ENCODE data around the gene RAB6B. TPM values are rescaled to one million over a fixed set of nuclear protein-coding genes. Genes with fewer than 3 reads are reported as not detected.
A peak's percentile ranks its signal among the peaks of the same experiment; 100 is the strongest.

Gene RAB6B
- total RNA-seq, 1 donor from 2014 or later: 5.2 TPM

- DNase-seq (ENCODE audit: low read depth): no peak
Observed at GRCh38 chr3:133894353-133895207, 1.1 kb downstream of the RAB6B start.

DNA sequence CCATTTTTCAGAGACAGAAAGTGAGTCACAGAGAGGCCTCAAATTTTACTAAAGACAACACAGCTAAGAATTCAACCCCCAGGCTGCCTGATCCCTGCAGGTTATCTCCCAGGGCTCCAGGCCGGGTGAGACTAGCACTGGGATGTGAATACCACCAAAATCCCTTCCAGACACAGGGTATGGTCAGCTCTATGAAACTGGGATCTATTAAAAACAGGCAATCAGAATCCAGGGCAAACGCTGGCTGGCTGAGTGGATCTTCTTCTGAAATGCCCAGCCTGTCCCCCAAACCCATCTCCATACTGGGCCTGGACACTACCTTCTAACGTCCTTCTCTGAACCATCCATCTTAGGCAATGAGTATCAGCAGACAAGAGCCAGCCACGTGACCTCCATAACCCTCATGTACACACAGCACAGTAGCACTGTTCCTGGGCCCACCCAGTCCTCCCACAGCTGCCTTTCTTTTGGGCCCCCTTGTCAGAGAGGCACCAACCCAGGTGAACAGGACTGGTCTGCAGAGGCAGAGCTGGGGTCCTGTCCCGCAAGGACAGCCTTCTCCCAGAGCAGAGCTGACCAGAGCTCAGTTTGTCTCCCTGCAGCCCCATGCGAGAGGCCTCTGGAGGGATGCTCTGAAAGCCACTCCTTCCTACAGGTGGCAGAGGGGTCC lies 1.9 kb downstream of the RAB6B start:
- DNase-seq (ENCODE audit: low read depth): no peak

DNA sequence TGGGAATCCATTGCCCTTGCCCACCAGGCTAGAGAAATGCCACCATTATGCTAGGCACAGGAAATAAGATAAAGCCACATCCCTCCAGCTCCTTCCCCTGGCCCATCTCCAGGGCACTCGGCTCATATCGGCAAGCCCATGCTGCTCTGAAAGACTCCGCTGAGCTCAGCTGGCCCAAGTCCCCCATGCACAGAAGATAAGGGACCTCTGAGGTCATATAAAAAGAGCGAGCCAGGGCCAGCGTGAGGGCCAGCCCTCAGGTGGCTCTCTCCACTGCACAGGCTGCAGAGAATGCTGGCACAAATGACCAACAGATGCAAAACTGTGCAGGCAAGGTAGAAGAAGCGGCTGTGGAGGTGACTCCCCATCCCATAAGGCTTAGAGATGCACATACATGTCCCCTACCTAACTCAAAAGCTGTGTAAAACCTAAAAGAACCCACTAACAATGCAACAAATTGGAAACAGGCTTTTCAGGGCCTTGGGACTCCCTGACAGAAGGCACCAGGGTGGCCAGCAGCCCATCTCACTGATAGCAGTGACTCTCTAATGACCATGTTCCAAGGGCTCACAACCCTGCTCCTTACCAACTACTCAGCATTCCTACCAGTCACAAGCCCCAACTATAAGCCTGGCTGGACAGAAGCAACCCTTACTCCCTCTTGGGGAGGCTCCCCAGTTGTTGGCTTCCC lies 3.0 kb downstream of the RAB6B start:
- DNase-seq (ENCODE audit: low read depth): no peak

DNA sequence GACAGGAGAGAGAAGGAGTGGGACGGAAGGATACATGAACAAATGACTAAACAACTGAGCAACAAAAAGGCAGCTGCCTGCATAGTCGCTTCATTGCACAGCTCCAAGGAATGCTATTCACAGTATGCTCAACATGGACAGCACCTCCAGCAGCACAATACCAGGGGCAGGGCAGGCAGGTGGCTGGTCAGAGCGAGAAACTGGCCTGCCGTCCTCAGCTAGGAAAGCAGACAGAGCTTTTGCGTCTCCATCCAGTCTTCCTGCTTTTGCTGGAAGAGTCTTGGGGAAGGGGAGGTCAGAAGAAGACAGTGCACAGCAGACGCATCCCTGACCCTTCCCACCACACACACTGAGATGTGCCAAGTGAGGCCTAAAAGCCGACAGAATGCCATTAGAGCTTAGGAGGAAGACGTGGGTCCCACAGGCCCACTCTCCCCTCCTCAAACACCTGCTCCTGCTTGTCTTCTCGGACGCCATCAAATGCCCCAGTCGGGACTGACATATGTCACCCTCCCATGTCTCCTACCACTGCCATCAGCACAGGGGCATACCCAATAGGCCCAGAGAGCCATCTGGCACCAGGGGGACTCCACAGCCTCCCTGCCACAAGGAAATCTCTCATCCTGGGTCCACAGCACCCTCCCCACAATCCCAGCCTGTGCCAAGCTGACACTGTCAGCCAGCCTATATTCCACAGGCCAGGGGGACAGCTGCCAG lies 3.9 kb downstream of the RAB6B start:
- DNase-seq (ENCODE audit: low read depth): no peak

DNA sequence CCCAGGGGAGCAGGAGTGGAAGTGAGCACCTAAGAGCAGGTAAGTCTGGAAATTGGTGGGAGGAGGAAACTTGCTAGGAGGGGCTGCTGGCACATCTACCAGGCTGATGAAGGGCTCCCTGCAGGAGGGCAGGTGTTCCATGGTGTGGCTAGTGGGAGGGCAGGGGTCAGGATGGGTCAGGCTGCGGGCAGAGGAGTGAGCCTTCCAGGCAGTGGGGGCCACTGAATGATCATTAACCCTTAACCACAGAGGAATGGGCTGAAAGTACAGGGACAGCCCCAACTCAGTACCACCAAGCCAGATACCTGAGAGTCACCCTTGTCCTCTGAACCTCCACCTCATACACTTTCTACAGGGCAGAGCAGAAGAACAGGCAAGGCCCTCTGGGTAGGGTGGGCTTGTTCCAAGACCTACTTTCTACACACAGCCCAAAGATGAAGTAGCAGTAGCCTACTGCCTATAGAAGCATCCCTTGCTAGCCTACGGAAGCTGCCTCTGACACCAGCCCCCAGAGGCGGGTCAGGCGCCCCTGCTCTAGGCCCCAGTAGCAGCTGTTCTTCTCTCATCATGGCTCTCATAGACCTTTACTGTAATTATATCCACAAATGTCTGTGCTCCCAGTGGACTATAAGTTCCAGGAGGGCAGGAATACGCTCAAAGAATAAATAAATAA lies 4.6 kb downstream of the RAB6B start:
- DNase-seq (ENCODE audit: low read depth): no peak

- no peak for DNase-seq (ENCODE audit: low read depth)
Observed at GRCh38 chr3:133890037-133890436, 5.6 kb downstream of the RAB6B start.

GRCh38 chr3:133888726-133889340 lies 6.8 kb downstream of the RAB6B start:
- DNase-seq (ENCODE audit: low read depth): no peak

DNA sequence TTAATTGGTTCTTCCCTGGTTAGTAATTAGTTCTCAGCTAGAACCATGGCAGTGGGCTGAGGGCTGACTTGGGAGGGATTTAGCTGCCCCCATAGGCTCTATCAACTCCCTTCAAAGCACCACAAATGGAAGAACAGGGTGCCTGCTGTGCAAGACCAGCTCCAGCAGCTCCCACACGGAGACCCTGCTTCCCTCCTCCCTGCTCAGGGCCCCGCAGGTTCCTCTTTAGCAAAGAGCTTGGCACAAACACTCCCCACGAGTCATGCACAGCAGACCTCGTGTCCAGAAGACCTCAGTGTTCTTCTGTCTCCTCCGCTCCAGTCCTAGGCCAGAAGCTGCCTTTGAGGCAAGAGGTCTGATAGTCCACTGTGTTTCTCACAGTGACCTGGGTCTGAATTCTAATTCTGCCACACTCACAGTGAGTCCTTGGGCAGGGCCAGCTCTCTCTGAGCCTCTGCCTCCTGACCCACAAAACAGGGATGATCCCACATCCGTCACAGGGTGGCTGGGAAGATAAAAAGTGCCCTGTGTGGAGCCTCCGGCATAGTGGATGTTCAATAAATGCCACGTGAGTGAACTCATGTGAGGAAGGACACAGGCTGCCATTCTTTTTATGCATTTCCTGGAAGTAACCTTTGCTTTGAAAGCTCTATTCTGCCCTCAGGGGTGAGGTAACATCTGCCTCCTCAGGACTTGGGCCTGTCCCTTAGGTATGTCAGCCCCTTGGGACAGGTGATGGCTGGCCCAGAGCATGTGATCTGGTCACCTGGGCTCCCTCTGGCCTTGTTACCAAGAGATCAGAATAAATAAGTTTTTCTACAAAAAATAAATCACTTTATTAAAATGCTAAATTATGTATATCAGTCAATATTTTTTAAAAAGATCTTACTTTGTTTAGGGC lies 7.6 kb downstream of the RAB6B start:
- DNase-seq (ENCODE audit: low read depth): no peak

- no peak for DNase-seq (ENCODE audit: low read depth)
Observed at GRCh38 chr3:133887074-133887802, 8.4 kb downstream of the RAB6B start.

- DNase-seq (ENCODE audit: low read depth): no peak
Observed at GRCh38 chr3:133886031-133886722, 9.5 kb downstream of the RAB6B start.

DNA sequence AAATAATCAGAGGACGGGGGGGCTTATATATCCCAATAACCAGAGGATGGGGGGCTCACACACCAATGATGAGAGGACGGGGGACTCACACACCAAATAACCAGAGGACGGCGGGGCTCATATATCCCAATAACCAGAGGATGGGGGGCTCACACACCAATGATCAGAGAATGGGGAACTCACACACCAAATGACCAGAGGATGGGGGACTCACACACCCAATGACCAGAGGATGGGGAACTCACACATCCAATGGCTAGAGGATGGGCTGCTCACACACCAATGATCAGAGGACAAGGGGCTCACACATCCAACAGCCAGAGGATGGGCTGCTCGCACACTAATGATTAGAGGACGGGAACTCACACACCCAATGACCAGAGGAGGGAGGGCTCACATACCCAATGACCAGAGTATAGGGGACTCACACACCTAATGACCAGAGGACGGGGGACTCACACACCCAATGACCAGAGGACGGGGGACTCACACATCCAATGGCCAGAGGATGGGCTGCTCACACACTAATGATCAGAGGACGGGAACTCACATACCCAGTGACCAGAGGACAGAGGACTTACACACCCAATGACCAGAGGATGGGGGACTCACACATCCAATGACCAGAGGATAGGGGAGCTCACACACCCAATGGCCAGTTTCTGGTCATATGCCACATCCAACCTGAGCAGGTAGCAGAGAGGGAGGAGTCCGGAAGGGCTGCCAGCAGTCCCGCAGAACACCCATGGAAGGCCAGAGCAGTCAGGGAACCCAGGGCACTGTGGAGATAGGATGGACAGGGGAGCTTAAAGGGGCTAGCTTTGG lies 10.6 kb downstream of the RAB6B start:
- no peak for DNase-seq (ENCODE audit: low read depth)

GRCh38 chr3:133884054-133884886 lies 11.4 kb downstream of the RAB6B start:
- DNase-seq (ENCODE audit: low read depth): no peak

DNA sequence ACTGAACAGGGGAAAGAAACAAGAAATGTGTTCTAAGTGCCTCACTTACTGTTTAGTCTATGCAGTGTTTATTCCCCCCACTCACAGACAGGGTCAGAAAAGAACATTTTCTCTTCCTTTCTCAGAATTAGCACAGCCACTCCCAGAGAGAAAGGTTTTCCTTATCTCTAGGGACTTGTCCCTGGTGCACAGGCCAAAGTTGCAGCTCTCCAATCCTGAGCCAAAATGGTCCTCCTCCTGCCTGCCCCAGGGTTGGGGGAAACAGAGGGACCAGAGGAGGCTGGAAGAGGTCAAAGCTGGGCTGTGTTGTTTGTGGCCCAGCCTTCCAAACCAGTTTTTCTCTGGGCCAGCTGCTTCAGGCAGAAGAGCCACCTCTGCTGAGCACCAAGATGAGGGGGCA lies 12.0 kb downstream of the RAB6B start:
- DNase-seq (ENCODE audit: low read depth): no peak

GRCh38 chr3:133882986-133883586 lies 12.6 kb downstream of the RAB6B start:
- no peak for DNase-seq (ENCODE audit: low read depth)

DNA sequence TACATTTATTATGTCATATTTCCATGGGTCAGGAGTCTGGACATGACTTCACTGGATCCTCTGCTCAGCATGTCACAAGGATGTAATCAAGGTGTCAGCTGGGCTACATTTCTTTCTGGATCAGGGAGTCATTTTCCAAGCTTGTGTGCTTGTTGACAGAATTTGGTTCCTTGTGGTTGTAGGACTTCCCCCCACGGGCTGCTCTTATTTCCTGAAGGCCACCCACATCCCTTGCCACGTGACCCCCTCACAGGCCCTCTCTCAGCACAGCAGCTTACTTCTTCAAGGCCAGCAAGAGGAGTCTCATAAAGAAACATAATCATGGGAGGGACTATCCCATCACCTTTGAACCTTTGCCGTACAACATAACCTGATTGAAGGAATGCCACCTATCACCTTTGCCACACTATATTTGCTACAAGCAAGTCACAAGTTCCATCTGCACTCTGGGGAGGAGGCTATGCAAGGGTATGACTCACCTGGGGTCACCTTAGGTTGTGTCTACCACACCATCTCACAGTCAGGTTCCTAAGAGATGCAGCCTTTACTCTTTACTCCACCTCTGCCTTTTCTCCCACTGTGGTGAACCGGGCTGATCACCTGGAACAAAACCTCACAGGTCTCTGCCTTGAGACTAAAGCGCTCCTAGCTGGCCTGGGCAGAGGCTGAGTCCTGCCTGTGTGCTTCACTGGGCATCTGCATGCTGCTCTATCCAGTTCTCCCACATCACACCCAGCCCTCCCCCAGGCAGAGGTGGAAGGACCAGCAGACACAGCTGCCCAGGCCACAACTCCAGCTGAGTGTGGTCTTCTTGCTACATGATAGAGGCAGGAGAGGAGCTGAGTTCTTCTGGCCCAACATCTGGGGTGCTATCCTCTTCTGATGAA lies 13.5 kb downstream of the RAB6B start:
- DNase-seq (ENCODE audit: low read depth): peak; percentile 27
